ENCODE measurements around the gene NIF3L1.
A peak's percentile ranks its signal among the peaks of the same experiment; 100 is the strongest.

The NIF3L1 gene

GRCh38 chr2:200888704-200889625, at the start of gene NIF3L1, which contains the start of gene PPIL3:
NIF3L1 (plus strand) TSS chr2:200889371; CDS start chr2:200891944, 2,573 bp downstream.
PPIL3 (minus strand) TSS chr2:200889077; CDS start chr2:200887615, 1,462 bp downstream.
- DNase-seq = peak; percentile 100

- DNase-seq = no peak
Observed at GRCh38 chr2:200839513-200839912, 49.7 kb upstream of the NIF3L1 start.

GRCh38 chr2:200843993-200844948, 44.9 kb upstream of the NIF3L1 start:
- no peak for DNase-seq

DNA sequence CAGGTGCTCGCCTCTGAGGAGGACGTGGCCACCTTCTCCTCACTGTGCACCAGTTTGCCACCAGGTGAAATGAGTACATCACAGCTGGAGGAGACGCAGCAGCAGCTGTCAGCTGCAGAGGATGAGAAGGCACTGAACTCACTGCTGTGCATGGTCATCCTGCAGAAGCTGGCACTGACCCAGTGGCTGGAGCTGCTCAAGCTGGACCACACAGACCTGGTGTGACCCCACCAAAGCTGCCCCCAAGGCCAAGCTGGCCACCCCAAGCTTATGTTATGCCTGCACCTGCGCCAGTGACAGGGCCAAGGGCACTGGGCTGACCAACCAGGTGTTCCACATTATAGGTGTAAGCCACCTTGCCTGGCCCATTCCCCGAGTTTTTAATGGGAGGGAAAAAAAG, 44.0 kb upstream of the NIF3L1 start:
- DNase-seq = no peak

DNA sequence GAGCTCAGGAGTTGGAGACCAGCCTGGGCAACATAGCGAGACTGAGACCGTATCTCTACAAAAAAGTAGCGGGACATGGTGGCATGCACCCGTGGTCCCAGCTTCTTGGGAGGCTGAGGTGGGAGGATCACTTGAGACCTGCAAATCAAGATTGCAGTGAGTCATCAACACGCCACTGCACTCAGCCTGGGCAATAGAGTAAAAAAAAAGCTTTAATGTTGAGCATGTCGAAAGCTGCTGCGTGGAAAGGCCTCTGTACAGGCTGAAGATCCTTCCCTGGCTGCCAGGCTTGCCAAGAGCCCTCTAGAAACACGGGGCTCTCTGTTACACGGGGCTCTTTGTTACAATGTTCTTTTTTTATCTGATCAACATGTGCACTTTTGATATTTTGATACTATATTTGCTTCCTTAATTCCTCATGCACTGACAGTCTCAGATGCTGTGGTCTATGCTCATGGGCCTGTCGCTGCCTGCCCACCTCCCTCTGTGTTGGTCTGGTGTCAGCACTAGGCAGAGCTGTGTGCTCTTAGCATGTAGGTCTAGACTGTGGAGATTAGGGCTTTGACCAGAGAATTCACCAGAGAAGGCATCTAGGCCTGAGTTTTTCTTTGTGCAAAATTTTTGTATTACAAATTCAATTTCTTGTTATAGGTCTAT, 43.4 kb upstream of the NIF3L1 start:
- DNase-seq = no peak

GRCh38 chr2:200847269-200847668, 41.9 kb upstream of the NIF3L1 start:
- DNase-seq = no peak

- DNase-seq = no peak
Observed at GRCh38 chr2:200847939-200848338, 41.2 kb upstream of the NIF3L1 start.

DNA sequence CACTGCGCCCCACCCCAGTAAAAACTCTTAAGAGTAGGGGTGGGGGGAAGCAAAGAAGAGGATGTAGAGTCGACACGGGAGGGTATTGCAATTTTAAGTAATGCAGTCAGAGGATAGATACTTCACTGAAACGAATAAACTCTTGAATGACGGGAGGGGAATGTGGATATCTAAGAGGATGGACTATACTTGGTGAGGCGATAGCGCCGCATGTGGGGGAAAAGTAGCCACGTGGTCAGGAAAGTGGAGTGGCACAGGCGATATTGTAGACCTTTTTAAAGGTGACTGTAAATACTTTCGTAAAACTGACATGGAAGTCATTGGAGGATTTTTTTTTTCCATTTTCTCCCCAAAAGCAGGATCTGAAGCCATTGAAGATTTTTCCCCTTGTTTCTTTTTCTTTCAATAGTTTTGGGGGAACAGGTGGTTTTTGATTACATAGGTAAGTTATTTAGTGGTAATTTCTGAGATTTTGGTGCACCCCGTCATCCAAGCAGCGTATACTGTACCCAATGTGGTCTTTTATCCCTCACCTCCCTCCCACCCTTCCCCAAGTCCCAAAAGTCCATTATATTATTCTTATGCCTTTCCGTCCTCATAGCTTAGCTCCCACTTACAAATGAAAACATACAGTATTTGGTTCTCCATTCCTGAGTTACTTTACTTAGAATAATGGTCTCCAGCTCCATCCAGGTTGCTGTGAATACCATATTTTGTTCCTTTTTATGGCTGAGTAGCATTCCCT, 38.5 kb upstream of the NIF3L1 start:
- DNase-seq = no peak

- no peak for DNase-seq
Observed at GRCh38 chr2:200851398-200852248, 37.5 kb upstream of the NIF3L1 start.

- no peak for DNase-seq
Observed at GRCh38 chr2:200852605-200853004, 36.6 kb upstream of the NIF3L1 start.

DNA sequence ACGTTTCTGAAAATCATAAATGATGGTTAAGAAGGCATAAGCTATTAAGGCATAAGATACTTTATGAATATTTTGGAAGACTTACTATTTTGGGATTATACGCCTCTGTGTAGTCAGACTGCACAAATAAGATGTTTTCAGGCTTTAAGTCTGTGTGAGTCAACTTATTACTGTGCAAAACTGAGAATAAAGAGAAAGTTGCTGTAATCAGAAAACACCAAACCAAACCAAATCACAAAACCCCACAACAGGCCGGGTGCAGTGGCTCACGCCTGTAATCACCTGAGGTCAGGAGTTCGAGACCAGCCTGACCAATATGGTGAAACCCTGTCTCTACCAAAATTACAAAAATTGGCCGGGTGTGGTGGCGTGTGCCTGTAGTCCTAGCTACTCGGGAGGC, 32.4 kb upstream of the NIF3L1 start:
- DNase-seq = no peak

DNA sequence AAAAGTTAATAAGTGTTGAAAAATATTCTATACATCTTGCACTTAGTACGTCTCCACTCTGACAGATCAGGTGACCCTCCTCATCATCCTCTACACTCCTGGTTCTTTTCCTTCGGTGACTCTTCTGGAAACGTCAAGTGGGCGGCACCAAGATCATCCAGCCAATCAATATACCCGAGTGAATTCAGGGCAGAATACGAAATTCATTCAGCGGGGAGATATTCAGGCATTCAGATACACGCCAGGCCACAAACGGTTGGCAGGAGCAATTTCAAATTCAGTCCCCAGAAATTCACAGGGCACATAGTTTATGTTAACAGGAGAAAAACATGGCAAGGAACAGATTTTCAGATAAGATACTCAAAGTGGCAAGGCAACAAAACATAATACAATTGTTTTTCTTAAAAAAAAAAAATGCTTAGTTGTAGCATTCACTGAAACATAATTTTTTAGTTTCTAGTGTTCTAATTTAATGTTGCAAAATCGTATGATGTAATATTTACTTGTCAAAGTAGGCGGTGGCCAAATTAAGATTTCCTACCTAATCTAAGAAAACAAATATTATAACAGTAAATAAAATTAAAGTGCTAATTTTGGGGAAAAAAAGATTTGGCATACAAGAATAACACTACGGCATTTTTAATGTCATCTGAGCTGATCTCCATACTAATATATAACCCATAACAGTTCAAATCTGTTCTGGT, 28.9 kb upstream of the NIF3L1 start:
- no peak for DNase-seq

- no peak for DNase-seq
Observed at GRCh38 chr2:200861617-200862155, 27.5 kb upstream of the NIF3L1 start.

GRCh38 chr2:200862532-200863000, 26.6 kb upstream of the NIF3L1 start:
- DNase-seq = peak; percentile 72

GRCh38 chr2:200863782-200864175, 25.4 kb upstream of the NIF3L1 start:
- no peak for DNase-seq

DNA sequence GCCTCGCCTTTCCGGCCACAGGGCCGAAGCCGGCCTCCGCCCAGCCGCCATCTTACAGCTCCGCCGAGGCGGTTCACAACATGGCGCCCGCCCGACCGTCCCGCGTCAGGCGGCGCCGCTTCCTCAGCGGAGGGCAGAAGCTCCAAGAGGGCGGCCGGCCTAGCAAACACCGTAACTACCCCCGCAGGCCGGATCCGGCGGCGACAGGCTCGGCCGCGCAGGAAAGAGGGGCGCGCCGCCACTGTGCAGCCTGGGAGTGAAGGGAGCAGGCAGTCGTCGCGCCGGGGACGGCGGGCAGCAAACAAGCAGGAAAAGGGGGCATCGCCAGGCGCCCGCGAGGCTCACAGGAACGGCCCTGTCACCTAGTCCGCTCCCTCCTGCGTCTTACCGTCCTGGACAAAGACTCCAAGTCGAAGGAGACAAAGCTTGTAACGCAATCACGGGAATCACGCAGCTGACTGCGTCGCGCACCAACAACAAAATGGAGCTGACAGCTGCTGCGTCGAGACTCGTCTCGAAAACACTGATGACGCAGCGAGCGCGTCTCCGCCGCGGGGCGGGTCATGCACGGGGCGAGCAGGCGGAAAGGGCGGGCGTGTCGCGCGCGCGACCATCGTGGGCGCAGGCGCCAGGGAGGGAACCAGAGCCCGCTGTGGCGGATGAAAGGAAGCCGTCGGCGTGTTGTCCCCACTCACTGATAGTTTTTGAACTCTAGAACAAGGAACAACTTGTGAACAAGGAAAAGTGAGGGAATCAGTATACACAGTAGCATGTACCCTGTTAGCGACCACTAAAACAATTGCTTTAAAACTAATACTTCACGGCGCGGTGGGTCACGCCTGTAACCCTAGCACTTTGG, 24.8 kb upstream of the NIF3L1 start, which contains the start of gene CLK1:
TSS of gene CLK1 (minus strand) at position 483 of the 859 bp plus-strand sequence. CDS start 2,796 bp downstream, outside the sequence.
- peak; percentile 94 for DNase-seq

- DNase-seq = peak; percentile 91
Observed at GRCh38 chr2:200869014-200869413, 20.2 kb upstream of the NIF3L1 start.

DNA sequence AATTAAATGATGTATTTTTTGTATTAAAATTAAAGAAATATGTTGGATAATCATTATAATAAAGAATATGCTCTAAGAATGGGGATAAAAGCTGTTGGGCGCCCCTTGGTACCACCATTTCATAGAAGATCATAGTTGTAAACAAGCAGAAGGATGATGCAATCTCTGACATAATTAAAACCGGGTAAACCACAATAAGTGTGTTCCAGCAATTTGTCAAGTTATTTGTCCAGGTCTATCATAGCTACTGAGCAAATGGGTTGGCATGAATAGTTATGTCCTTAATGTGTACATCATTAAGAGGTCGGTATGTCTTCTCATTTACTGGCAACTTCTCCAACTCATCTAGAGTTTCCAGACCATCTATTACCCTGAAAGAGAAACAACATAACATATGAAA, 18.0 kb upstream of the NIF3L1 start:
- DNase-seq = peak; percentile 79

DNA sequence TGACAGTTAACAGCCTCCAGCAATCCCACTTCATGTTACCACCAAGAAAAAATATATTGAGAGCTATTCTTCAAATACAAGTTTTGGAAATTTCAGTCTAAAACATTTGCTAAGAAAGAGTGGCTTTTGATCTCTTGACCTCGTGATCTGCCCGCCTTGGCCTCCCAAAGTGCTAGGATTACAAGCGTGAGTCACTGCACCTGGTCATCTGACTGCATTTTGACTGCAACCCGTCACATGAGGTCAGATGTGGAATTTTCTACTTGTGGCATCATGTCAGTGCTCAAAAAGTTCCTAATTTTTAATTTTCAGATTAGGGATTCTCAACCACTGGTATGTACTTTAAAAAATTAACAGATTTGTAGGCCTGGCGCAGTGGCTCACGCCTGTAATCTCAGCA, 15.6 kb upstream of the NIF3L1 start:
- DNase-seq = no peak
